ENCODE results near the gene PGC. TPM values are rescaled to one million over a fixed set of nuclear protein-coding genes. Genes with fewer than 3 reads are reported as not detected.

Gene PGC
- total and polyA plus RNA-seq, 2 of the 8 experiments (the other 6 are each of a cell fraction or from before 2014, with no cell fraction given) = 0.09 TPM; not detected in 1

DNA sequence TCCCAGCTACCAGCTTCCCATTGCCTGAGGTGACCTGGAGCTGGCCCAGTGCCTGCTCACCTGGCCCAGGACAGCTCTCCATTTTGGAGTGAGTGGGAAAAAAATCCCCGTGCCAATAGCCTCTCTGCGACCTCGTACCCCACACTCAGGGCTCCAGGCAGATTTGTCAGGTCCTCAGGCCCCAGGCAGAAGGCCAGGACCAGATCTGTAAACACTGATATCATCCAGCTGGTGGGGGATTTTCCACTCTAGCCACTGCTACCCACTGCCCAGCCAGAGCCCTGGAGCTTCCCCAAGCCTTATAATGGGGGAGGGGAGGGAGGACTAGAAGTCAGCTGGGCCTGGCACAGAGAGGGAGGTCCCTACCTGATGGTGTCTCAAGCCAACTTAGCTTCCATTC is 1.3 kb upstream of the PGC start:
- H3K79me2 ChIP-seq (ENCODE audit: control insufficient read depth in 1 of 2, insufficient read depth in 2 of 2, low read length in 2 of 2) = no peaks in the 10 kb centered on the region
- ChIA-PET CTCF (ENCODE audit: partially characterized antibody) (interaction anchor here (0.9 to 4.4 kb wide), 7 partner anchors 11 to 381 kb away, joined by 3 to 21 read pairs (median 8); no protein-coding TSS in a partner anchor), POLR2A (ENCODE audit: partially characterized antibody) (no interaction called here)
- 97% methylated on average over 3 of the region's 3 CpGs; no CpG with 5 or more reads in 1 of the 2 experiments for WGBS, 2 experiments (ENCODE audit: extremely low coverage in 1 of 2, insufficient coverage in 1 of 2, insufficient read length in 1 of 2, insufficient replicate concordance in 2 of 2, low coverage in 1 of 2, low lambda C conversion rate in 2 of 2, missing lambda C conversion rate in 1 of 2)
- H3K27me3 ChIP-seq (replicated peaks in 1 of 4; ENCODE audit: control insufficient read depth in 3 of 4, extremely low read depth in 1 of 4, insufficient read depth in 3 of 4, low read length in 3 of 4) = no peaks in the 10 kb centered on the region
- H3K23me2 ChIP-seq (ENCODE audit: low read depth, low read length) = no peaks in the 10 kb centered on the region
- H3K9ac ChIP-seq (replicated peaks in 1 of 4; ENCODE audit: extremely low read depth in 1 of 4, low read depth in 3 of 4, low read length in 3 of 4) = no peak overlapping the region
- H3K4me3 ChIP-seq (ENCODE audit: extremely low read depth in 1 of 4, insufficient read depth in 2 of 4, low read depth in 3 of 4, low read length in 4 of 4) = no peak overlapping the region
- peaks cover 0 to 3% (median 0%) of the 10 kb centered on the region in 4 experiments; a peak in 2 of 7 replicates for H3K4me1 ChIP-seq (replicated peaks in 1 of 4; ENCODE audit: control insufficient read depth in 3 of 4, insufficient read depth in 4 of 4, low read length in 3 of 4)
- no peak overlapping the region for H3K27ac ChIP-seq (ENCODE audit: low read depth, low read length)
- no peak overlapping the region for H2BK15ac ChIP-seq (ENCODE audit: low read length)
- no peak overlapping the region for H3K56ac ChIP-seq (replicated peaks; ENCODE audit: insufficient read length, low read depth, low read length)
- no peak overlapping the region for H3K23ac ChIP-seq (ENCODE audit: insufficient read length)
- no peaks in the 10 kb centered on the region for H4K20me1 ChIP-seq (replicated peaks in 1 of 2; ENCODE audit: control insufficient read depth in 1 of 2, insufficient read depth in 2 of 2, low read length in 2 of 2)
- H3K79me1 ChIP-seq (ENCODE audit: low read depth, low read length) = no peaks in the 10 kb centered on the region
- no peak overlapping the region for H2BK12ac ChIP-seq (ENCODE audit: low read depth, low read length)
- no peaks in the 10 kb centered on the region for H3K36me3 ChIP-seq (ENCODE audit: control insufficient read depth in 2 of 4, insufficient read depth in 4 of 4, low read length in 3 of 4)
- no peak overlapping the region for H4K8ac ChIP-seq (ENCODE audit: extremely low read depth, insufficient read depth, low read length)
- no peaks in the 10 kb centered on the region for H3K9me3 ChIP-seq (ENCODE audit: insufficient read depth in 2 of 2, low read depth in 1 of 2, low read length in 1 of 2)
- H2BK20ac ChIP-seq (ENCODE audit: low read length) = no peak overlapping the region
- FAIRE-seq (no peak), DNase-seq (ENCODE audit: low read depth in 1 of 2, low spot score in 2 of 2) (no peak)
- H3K4me2 ChIP-seq (ENCODE audit: insufficient read depth in 1 of 2, low read depth in 2 of 2, low read length in 2 of 2) = no peak overlapping the region
- H2AFZ ChIP-seq (ENCODE audit: low read length) = no peak overlapping the region
- no peak overlapping the region for H4K91ac ChIP-seq (replicated peaks; ENCODE audit: insufficient read length, low read length)
- no peak overlapping the region for H2BK120ac ChIP-seq (replicated peaks; ENCODE audit: low read depth, low read length)
- H2BK5ac ChIP-seq (ENCODE audit: low read depth, low read length) = no peak overlapping the region
- H3K14ac ChIP-seq (ENCODE audit: insufficient read length) = no peak overlapping the region
- no peak overlapping the region for H3K18ac ChIP-seq (ENCODE audit: extremely low read depth, low read length)
- H3K4ac ChIP-seq (replicated peaks; ENCODE audit: insufficient read length, low read depth, low read length) = no peak overlapping the region
- no peak overlapping the region for H4K5ac ChIP-seq (ENCODE audit: insufficient read length, low read depth, low read length)
- no peak overlapping the region for H2AK5ac ChIP-seq (ENCODE audit: low read depth, low read length)
- no peak for TF ChIP-seq CTBP2 (IDR thresholded peaks at IDR 0.05; ENCODE audit: borderline replicate concordance, insufficient read depth, insufficient read length, low read length)
- no peak for TF ChIP-seq EGR1 (IDR thresholded peaks at IDR 0.05; ENCODE audit: borderline replicate concordance, low read depth, low read length)
- TF ChIP-seq KDM4A (IDR thresholded peaks at IDR 0.05; ENCODE audit: low read depth, low read length, severe bottlenecking) = no peak
- TF ChIP-seq CBX5 (IDR thresholded peaks at IDR 0.05; ENCODE audit: low read depth, low read length) = no peak
- no peak for TF ChIP-seq PHF8 (conservative IDR thresholded peaks at IDR 0.05; ENCODE audit: low read depth, low read length)
- TF ChIP-seq CREB1 (IDR thresholded peaks at IDR 0.05) = no peak
- TF ChIP-seq HDAC6 (IDR thresholded peaks at IDR 0.05; ENCODE audit: low read depth, low read length) = no peak
- no peak for TF ChIP-seq SIX5 (IDR thresholded peaks at IDR 0.05; ENCODE audit: low read depth, low read length)
- no peak for TF ChIP-seq JUN (IDR thresholded peaks at IDR 0.05; ENCODE audit: low read depth, low read length)
- no peak for TF ChIP-seq SP4 (IDR thresholded peaks at IDR 0.05; ENCODE audit: low read length)
- TF ChIP-seq, protein P1, sequence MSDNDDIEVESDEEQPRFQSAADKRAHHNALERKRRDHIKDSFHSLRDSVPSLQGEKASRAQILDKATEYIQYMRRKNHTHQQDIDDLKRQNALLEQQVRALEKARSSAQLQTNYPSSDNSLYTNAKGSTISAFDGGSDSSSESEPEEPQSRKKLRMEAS (IDR thresholded peaks at IDR 0.05) = no peak
- TF ChIP-seq TBP (IDR thresholded peaks at IDR 0.05; ENCODE audit: low read depth, low read length) = no peak

Data from H1 (cell line).